IPS-NIHi11 (cell line): Measurements from ENCODE around the gene HOXD8.

Source experiments
- DNase-seq: peaks from one replicate; pipeline ENCODE4 v3.0.0; 2012; ENCODE audit warnings: mixed read lengths, low spot score

The HOXD8 gene

DNA sequence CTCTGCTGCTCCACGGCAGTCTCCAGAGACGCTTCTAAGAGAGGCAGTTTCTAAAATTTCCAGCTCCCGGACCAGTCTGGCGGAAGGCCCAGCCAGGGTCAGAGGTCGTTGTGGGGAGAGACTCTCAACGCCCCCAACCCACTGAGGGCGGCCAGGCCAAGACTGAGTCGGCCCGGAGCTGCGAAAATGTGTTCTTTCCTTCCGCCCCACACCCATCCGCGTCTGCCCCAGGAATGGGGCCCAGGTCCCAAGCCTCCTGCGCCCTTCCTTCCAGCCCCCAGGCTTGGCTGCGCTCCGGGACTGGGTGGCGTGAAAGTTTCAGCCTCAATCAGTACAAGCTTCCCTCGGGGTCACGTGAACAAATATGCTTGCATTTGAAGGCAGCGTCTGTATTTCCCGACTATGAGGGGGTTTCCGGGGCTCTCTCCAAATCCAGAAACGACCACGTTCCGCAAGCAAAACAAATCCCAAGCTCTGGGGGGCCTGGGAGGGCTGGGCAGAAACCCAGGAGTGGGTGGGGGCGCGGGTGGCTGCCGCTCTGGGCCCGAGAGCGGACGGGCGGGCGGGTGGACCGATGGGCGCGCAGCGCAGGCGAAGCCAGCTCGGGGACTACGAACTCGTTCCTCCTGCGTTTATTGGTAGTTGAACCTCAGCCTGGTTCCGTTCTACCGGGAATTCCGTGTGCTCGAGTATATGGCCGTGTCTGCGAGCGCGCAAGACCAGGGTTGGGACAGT, 30.9 kb downstream of the HOXD8 start:
- DNase-seq = no peak

DNA sequence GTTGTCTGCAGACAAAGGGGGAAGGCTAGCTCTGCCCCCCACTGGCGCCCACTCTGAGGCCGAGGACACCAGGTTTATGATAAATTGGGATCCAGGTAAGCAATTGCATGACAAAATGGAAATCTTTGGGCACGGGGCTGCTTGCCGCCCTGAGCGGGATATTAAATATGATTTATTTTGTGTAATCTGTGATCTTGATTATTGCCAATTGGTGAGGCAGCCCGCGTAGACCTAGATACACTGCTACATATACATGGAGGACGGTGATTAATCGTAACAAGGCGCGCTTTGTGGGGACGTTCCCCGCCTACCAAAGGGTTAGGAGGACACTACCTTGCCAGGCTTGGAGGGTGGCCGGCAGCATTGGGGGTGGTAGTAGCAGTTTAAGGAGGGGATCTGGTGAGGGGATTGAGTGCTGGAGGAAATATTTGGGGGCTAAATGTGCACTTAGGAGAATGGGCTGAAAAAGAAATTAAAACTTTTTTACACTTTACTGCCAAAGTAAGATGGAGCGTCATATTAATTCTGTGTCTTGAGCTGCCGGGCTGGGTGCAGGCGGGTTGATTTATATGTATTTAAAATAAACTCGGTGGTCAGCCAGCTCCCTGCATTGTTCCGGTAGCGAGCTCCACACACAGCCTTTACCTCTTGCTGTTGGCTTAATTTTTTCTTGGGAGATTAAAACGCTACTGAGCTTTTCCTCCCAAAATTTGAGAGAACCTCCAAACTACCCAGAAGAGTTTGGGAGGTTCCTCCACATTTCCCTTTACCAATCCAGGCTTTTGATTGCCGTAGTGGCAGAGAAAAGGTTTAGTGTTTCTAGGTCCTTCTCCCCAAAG, 31.7 kb downstream of the HOXD8 start:
- no peak for DNase-seq

DNA sequence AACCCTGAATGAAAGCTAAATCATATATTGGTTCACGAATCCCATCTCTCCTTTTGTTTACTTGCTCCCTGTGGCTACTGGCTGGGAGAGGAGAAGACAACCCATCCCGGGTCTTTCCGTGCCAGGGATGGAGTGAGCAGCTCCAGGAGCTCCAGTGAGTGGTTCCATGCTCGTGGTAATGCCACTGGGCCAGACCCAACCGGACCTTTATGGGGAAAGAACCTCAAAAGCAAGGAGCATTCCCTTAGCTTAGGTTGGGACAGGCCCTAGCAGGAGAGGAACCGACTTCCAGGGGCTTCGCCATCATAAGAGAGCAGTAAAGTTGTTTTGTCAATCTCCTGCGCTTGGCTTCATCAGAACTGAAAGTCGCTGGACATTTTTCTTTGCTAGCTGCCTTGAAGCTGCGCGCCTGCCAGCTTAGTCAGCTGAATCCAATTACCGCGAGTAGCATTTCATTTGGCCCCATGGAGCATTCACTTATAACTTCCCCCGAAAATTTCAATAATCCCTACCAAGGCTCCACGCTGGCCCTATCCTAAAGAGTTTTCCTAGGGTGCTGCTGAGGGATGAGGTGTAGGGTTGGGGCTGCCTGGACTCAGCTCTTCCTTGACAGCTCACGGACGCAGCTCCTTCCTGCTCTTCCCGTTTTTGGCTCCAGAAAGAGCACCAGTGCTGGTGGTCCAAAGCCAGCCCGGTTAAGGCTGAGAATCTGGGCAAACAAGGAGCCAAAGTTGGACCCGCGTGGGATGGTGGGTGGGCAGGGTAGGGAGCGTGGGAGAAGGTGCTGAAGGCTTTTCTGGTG, 32.5 kb downstream of the HOXD8 start:
- DNase-seq = no peak

DNA sequence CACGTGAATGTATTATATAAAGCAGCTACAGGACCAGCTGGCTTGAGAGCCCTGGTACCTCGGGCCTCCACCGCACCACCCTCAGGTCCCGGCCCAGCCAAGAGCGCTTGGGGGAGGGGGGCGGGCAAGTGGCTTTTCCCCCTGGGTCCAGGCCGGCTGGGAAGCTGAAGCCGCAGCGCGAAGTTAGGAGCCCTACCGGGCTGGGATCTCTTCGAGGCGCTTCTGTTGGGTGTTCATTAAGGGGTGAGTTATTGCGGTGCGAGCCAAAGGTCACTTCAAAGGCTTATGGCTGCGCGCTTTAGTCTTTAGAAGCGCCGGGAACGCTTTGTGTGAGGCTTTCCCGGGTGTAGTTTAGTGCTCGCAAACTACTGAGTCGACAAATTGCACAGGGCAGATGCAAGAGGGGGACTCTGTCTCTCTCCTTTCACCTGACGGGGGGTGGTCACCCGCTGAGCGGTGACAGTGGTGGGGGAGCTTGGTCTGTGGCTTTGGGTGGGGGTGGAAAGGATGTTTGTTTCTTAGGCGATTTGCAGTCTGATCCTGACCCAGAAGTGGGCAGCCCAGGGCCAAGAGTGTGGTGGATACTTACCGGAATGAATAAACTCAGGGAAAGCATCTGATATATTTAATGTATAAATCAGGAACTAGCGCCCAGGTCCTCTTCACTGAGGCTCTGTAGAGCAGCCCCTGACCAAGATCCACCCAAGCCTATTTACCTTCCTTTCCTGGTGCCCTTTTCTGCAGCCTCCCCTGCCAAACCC, 33.6 kb downstream of the HOXD8 start:
- DNase-seq = no peak

DNA sequence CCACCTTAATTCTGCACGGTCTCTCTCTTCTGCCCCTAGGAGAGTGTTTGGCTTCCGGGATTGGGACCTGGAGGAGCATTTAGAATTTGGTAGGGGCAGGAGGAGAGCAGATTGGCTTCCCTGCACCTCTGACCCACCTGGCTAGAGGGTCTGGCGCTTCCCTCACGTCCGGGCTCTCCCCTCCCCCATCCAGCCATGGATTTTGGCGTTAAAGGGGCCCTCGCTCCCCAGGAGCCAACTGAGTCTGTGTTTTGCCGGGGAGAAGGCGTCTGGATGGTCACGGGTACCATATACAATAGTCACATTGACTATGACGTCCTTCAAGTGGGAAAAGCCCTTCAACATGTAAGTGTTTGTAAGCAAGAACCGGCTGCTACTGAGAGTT, 34.2 kb downstream of the HOXD8 start:
- DNase-seq = no peak

DNA sequence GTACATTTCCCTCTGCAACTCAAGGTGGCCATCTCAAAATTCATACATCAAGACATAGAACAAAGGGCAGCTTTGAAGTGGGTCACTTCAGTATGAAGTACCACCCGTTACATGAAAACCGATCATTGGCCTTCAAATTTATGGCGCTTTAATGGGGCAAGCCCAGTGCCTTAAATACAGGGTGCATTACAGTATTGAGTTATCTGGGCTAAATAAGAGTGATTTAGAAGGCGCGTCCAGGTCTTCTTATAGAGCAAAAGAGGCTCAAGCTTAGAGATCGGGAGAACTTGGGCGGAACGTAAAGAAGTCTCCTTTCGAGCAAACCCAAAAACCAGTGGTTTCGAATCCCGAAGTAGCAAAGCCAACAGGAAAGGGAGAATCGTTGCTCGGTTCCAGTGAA, 34.7 kb downstream of the HOXD8 start:
- no peak for DNase-seq

DNA sequence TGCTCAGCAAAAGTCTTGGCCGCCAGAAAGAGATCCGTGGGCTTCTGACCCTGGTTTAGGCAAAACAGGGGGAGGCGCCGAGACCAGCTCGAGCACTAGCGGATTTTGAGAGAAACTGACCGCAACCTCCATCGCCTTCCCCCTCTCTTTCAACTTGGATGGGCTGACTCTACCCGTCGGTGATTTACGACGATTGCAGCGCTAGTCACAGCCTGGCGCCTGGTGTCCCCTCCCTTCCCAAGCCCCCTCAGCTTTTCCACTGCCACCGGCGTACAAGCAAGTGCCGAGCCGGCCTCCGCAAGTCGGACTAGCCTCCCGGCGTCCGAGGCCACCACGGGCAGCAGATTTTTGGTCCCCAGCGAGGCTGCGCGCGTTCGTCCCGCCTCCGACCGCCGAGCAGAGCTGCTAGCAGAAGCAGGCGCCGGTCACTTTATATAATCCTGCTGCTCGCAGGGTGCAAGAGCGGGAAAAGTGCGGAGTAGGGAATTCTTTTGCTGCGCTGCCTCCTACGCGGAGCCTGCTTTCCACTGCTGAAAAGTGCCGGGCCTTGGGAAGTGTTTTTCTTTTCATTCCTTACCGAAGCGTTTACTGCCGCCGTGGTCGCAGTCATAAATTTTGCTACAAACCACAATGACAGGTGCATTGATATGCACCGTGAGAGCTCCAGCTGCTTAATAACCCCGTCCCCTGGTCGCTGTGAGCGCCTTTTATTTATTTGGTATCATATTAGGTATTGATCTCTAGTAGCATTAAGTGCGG, 35.3 kb downstream of the HOXD8 start:
- DNase-seq = no peak

DNA sequence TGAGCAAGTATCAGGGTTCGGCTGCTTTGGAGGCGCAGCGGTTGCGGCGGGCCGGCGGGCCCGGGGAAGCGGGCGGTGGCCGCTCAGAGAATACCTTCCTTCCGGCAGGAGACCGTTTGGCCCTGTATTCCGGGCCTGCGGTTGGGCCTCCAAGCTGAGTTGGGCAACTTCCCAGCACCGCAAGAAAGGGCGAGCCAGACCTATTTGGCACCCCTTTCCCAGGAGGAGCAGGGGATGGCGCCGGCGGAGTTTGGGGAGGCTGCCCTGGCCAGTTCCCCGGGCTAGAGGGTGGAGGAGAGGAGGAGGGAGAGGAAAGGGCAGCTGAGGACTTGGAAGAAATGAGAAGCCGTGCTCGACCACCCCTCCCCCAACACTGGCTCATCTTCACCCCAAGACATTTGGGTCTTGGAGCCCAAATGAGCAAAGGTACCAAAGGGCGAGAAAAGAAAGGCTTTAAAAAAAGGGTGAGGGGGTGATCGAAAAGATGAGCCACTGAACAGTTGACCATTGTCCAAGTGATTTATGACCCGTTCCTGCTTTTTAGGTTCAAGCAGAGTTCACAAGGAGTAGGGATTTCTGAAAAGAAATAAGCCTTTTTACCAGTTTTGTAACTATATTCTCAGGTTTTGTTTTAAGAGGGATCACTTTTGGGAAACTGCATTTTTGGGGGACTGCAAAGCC, 36.0 kb downstream of the HOXD8 start:
- DNase-seq = no peak

DNA sequence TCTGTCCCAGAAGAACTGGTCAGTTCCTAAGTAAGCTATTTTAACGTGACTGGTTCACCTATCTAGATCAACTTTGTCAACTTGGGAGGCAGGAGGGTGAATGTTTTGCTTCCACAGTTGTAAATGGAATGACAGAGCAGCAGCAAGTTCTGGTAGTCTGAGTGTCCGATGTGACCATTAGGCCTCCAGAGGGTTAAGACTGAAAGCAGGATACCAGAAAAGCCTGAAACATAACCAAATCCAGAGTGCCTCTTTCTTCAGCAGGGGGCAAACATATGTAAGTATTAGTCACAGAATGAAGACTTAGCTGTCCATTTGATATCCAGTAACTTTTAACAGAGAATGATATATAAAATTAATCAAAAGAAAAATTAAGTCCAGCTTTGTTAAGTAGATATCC, 36.8 kb downstream of the HOXD8 start:
- DNase-seq = no peak

DNA sequence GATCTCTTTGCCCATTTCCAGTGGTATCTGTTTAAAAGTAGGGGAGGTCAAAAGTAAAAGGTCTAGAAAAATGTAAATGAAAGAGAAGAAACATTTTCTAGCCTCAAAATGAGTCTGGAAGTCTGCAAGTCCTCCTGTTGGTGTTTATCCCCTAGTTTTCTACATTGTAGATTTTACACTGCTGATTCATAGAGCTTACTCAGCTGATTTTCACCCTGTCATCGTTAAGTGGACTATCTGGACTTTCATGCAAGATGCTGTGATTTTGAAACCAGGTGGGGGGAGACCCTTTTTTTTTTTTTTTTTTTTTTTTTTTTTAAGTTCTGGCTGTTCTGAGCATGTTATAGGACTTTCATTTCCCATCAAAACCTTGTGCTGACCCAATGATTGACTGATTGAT, 37.9 kb downstream of the HOXD8 start:
- no peak for DNase-seq

DNA sequence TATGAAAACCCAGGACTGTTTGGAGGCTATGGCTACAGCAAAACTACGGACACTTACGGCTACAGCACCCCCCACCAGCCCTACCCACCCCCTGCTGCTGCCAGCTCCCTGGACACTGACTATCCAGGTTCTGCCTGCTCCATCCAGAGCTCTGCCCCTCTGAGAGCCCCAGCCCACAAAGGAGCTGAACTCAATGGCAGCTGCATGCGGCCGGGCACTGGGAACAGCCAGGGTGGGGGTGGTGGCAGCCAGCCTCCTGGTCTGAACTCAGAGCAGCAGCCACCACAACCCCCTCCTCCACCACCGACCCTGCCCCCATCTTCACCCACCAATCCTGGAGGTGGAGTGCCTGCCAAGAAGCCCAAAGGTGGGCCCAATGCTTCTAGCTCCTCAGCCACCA, 39.7 kb downstream of the HOXD8 start:
- DNase-seq = no peak

DNA sequence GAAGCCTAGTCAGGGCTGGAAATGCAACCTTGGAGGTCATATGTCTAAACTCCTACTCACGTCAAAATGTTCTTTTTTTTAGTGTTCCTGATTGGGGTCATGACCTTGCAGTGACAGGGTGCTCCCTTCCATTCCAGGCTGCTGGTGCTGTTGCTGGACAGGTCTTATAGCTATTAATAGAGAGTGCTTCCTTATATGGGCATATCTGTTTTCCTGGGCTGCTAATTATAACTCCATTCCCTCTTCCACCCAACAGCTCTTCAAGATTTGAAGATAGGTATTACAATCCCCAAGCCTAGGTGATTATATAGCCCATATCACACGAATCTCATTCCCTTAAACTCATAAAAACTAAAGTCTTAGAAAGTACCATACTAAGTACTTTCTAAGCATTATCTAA, 40.2 kb downstream of the HOXD8 start:
- no peak for DNase-seq

DNA sequence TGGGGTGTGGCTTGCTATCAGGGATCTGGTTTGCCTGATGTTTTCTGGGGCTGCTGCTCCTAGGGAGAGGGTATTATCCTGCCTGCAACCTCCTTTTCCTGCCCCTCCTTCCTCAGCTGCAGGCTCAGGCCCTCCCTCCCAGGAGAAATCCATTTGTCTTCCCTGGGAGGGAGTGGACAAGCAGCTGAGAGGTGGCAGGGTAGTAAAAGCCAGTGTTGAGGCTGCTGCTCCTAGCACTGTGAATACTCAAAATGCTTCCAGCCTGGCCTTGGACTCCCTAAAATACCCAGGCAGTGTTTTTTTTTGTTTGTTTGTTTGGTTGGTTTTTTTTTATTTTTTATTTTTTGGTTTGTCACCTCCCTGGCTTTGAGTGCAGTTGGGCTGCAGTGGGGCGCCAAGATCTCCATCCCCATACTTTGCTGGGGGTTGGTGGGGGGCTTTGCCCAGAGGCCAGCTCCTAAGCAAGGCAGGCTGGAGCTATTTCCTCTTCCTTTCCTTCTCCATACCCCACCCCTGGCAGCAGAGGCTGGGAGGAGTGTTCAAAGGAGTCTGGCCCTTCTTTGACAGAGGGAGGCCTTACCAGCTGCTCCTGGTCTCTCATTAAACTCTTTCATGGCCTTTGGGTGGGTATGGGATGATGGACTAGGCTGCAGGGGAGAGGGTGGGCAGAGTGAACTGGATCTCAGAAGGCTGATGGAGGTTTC, 41.2 kb downstream of the HOXD8 start:
- no peak for DNase-seq

DNA sequence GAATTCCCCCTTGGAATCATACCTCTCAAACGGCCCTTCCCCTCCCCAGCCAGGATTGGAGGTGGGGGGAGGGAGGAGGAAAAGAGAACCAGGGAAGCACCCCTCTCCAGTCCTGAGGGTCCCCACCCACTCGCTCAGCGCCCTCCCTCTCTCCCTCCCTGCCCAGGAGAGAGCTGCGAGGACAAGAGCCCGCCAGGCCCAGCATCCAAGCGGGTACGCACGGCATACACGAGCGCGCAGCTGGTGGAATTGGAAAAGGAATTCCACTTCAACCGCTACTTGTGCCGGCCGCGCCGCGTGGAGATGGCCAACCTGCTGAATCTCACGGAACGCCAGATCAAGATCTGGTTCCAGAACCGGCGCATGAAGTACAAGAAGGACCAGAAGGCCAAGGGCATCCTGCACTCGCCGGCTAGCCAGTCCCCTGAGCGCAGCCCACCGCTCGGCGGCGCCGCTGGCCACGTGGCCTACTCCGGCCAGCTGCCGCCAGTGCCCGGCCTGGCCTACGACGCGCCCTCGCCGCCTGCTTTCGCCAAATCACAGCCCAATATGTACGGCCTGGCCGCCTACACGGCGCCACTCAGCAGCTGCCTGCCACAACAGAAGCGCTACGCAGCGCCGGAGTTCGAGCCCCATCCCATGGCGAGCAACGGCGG, 42.0 kb downstream of the HOXD8 start:
- DNase-seq = no peak

DNA sequence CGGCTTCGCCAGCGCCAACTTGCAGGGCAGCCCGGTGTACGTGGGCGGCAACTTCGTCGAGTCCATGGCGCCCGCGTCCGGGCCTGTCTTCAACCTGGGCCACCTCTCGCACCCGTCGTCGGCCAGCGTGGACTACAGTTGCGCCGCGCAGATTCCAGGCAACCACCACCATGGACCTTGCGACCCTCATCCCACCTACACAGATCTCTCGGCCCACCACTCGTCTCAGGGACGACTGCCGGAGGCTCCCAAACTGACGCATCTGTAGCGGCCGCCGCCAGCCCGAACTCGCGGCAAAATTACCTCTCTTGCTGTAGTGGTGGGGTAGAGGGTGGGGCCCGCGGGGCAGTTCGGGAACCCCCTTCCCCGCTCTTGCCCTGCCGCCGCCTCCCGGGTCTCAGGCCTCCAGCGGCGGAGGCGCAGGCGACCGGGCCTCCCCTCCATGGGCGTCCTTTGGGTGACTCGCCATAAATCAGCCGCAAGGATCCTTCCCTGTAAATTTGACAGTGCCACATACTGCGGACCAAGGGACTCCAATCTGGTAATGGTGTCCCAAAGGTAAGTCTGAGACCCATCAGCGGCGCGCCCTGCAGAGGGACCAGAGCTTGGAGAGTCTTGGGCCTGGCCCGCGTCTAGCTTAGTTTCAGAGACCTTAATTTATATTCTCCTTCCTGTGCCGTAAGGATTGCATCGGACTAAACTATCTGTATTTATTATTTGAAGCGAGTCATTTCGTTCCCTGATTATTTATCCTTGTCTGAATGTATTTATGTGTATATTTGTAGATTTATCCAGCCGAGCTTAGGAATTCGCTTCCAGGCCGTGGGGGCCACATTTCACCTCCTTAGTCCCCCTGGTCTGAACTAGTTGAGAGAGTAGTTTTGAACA, 42.7 kb downstream of the HOXD8 start:
- DNase-seq = no peak

DNA sequence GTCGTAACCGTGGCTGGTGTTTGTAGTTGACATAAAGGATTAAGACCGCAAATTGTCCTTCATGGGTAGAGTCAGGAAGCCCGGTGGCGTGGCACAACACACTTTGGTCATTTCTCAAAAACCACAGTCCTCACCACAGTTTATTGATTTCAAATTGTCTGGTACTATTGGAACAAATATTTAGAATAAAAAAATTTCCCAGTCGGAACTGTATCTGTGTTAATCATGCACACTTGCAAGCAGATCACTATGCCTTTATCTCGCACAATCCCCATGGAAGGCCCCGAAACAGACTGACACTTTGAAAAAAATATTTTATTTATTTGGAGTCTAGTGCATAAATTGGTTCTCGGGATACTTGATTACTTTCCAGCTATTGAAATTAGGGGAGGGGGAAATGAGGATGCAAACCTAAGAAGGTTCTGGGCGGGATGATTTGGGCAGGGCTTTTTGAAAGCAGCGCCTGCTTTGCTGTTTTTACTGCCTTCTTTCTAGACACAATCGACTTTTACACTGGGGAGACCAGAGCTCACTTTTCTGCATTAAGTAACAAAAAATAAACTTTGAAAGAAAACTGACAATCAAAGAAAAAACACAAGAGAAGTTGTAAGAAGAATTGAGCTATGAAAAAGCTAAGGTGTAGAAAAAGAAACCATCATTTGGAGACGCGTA, 43.5 kb downstream of the HOXD8 start:
- DNase-seq = no peak

DNA sequence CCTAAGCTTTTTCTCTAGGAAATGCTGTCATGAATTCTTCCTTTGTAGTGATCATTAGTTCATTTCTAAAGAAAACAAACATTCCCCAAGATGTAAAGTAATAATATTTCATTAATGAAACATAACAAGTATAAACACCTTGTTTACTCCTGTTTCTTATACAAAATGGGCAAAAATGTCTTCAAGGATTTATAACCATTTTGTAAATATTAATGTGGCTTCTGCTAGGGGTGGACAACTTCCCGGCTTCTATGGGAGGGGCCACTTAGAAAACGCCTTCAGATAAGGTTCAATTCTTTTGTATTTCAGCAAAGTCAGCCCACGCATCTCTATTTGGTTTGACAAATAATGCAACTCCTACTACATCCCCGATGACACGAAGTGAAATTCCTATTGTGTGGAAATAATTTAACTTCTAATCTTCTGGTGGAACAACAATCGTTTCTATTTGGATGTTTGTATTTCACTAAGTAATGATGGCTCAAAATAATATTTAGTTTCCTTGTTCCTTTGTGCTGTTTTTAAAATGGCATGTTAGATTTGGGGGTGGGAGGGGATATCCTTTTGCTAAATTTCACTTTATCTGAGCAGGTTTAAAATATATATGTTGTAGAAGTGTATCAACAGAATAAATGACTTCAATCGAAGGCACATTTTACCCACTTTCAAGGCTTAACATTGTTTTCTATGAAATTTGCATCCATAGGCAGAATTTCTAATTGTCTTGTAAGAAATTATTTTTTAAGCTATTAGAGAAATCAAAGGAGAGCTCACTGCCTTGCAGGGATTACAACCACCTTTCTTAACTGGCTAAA, 44.3 kb downstream of the HOXD8 start:
- no peak for DNase-seq
